Lower lobe of right lung (tissue), 2 donors: ENCODE measurements around the gene ABCB8. TPM values are rescaled to one million over a fixed set of nuclear protein-coding genes. Genes with fewer than 3 reads are reported as not detected.

Experiments
- ATAC-seq, 2 donors: fragments of 200-7000 bp; cut with Tn5 transposase; one replicate each; pipeline ENCODE4 v1.9.1; 2020 to 2022; ENCODE audit warnings: mild to moderate bottlenecking in 2 of 2, moderate library complexity in 2 of 2
- DNase-seq: peaks from one replicate; pipeline ENCODE4 v3.0.0-alpha.2; 2020
- H3K27ac ChIP-seq: fragments of 200-600 bp; one replicate; pipeline ENCODE4 v1.8.0; 2022
- H3K27me3 ChIP-seq: fragments of 200-600 bp; one replicate; pipeline ENCODE4 v1.8.0; 2022; ENCODE audit warnings: low read depth
- H3K36me3 ChIP-seq: fragments of 200-600 bp; one replicate; pipeline ENCODE4 v1.8.0; 2022; ENCODE audit warnings: mild to moderate bottlenecking
- H3K4me1 ChIP-seq: fragments of 200-600 bp; one replicate; pipeline ENCODE4 v1.8.0; 2022
- H3K4me3 ChIP-seq: fragments of 200-600 bp; one replicate; pipeline ENCODE4 v1.8.0; 2022; ENCODE audit warnings: mild to moderate bottlenecking
- H3K9me3 ChIP-seq: fragments of 200-600 bp; one replicate; pipeline ENCODE4 v1.8.0; 2022
- CTCF ChIP-seq: fragments of 200-600 bp; IDR thresholded peaks from one replicate; pipeline ENCODE4 v1.8.0; 2022; ENCODE audit warnings: antibody characterized with exemption, mild to moderate bottlenecking
- intact Hi-C: fragments of 100-400 bp; cut with DNase I; formaldehyde crosslinking; loops from one replicate; pipeline ENCODE4 v1.11.0; 2022
- total RNA-seq: library from RNA; stranded (reverse); fragmentation: NEBNext Ultra II Directional; extraction: Animal tissue kit (Norgen Biotek cat#: 25700); gene quantifications from one replicate; pipeline ENCODE4 v1.2.1, GENCODE V29; 2021
- donor health status: DM: no; HTN: yes; CAD: no; lungs with severe emphysema.

Gene ABCB8
- total RNA-seq, 1 donor from 2014 or later, result 42.4 TPM

- no peak for DNase-seq
- Histone ChIP-seq H3K4me3 (no peak overlapping the region), H3K27me3 (peaks cover 44% of the 10 kb centered on the region)
Measured at GRCh38 chr7:151016505-151016904, 11.7 kb upstream of the ABCB8 start.

GRCh38 chr7:151016942-151017341 is 11.3 kb upstream of the ABCB8 start:
- Histone ChIP-seq H3K27me3 (peaks cover 44% of the 10 kb centered on the region), H3K4me1 (peaks cover 27% of the 10 kb centered on the region), H3K4me3 (no peak overlapping the region), H3K36me3 (no peaks in the 10 kb centered on the region), H3K9me3 (no peaks in the 10 kb centered on the region), H3K27ac (no peak overlapping the region)
- no peak for ATAC-seq
- no peak for DNase-seq
- no peak for TF ChIP-seq CTCF
- intact Hi-C loops, result no loop called here

More at GRCh38 chr7:151016505-151016904, 11.7 kb upstream of the ABCB8 start:
- TF ChIP-seq CTCF, result no peak
- ATAC-seq, result no peak
- intact Hi-C loops, result no loop called here
- no peaks in the 10 kb centered on the region for H3K9me3 ChIP-seq
- H3K27ac ChIP-seq, result no peak overlapping the region
- no peaks in the 10 kb centered on the region for H3K36me3 ChIP-seq
- H3K4me1 ChIP-seq, result peaks cover 31% of the 10 kb centered on the region

- peaks cover 40% of the 10 kb centered on the region for H3K27me3 ChIP-seq
- ATAC-seq (no peak), DNase-seq (no peak)
- no peak for TF ChIP-seq CTCF
- H3K27ac ChIP-seq, result no peak overlapping the region
- H3K4me1 ChIP-seq, result peaks cover 22% of the 10 kb centered on the region
- no peaks in the 10 kb centered on the region for H3K9me3 ChIP-seq
- intact Hi-C loops, result no loop called here
- peak overlapping the region; percentile 37 for H3K4me3 ChIP-seq
- no peaks in the 10 kb centered on the region for H3K36me3 ChIP-seq
Measured at GRCh38 chr7:151017370-151017952, 10.8 kb upstream of the ABCB8 start.

GRCh38 chr7:151017953-151018420 is 10.3 kb upstream of the ABCB8 start:
- H3K4me3 ChIP-seq, result peak overlapping the region; percentile 37
- peak; percentile 96 for TF ChIP-seq CTCF
- intact Hi-C loops, result no loop called here
- peaks cover 38% of the 10 kb centered on the region for H3K27me3 ChIP-seq
- DNase-seq (peak; percentile 79), ATAC-seq (peak; percentile 79 to 83)
- H3K36me3 ChIP-seq, result no peaks in the 10 kb centered on the region
- peaks cover 19% of the 10 kb centered on the region for H3K4me1 ChIP-seq
- H3K9me3 ChIP-seq, result no peaks in the 10 kb centered on the region
- no peak overlapping the region for H3K27ac ChIP-seq

GRCh38 chr7:151018421-151019129 is 9.7 kb upstream of the ABCB8 start:
- H3K9me3 ChIP-seq, result no peaks in the 10 kb centered on the region
- H3K27me3 ChIP-seq, result peaks cover 38% of the 10 kb centered on the region
- intact Hi-C loops, result no loop called here
- DNase-seq, result no peak
- H3K4me3 ChIP-seq, result peak overlapping the region; percentile 37
- ATAC-seq, result peak; percentile 44 to 46
- no peak overlapping the region for H3K27ac ChIP-seq
- peaks cover 19% of the 10 kb centered on the region for H3K4me1 ChIP-seq
- H3K36me3 ChIP-seq, result no peaks in the 10 kb centered on the region
- TF ChIP-seq CTCF, result no peak
